Kidney tubule cell (primary cell): Measurements from ENCODE around the gene SLC44A5.
A peak's percentile ranks its signal among the peaks of the same experiment; 100 is the strongest.

Source experiments
- DNase-seq: peaks from one replicate; pipeline ENCODE4 v3.0.0-alpha.2; 2018; ENCODE audit warnings: low spot score

SLC44A5 gene

DNA sequence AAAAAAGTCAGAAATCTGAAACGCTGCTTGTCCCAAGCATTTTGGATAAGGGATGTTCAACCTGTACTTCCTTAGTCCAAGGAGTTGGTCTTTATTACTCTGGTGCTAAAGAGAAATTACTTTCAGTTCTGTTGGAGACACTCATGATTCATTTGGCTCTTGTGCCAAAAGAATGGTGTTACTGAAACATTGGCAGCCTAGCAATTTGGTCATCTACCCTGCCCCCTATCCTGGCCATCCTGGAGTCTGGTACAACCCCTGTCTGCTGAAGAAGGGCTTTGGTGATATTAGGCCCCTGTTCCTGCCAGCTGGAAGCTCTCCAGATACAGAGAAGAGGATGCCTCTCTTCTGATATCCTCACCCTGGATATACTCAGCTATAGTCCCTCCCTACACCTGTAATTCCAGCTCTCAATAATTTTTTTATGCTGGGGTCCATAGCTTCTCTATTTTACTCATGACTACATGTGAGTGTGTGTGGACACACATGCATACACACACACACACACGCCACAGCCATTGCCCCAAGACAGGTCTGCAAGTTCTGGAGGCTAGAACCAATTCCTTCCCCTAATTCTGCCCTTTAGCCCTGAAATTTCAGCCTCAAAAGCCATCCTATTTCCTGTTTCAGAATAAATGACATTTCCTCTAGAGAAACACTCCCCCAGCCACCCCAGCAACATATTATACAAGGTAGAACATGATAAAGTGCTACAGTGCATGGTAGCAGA is 436.7 kb downstream of the SLC44A5 start:
- DNase-seq = peak; percentile 10

DNA sequence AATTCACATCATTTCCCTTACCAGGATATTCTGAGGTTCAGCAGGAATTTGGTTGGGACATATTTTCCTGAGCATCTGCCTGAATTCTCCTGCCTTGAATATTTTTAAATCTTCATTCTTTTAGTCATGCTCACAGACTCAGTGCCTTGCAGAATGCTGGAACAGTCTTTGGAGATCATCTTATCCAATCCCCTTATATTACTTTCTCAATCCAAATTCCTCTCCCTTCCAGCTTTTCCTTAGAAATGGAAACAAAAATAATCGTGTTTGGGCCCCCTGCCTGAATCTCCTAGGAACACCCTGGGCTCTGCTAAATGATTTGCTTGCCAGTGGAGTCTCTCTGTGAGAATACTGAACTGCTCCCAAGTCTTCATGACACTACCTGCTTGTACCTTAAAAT is 438.4 kb downstream of the SLC44A5 start:
- no peak for DNase-seq

DNA sequence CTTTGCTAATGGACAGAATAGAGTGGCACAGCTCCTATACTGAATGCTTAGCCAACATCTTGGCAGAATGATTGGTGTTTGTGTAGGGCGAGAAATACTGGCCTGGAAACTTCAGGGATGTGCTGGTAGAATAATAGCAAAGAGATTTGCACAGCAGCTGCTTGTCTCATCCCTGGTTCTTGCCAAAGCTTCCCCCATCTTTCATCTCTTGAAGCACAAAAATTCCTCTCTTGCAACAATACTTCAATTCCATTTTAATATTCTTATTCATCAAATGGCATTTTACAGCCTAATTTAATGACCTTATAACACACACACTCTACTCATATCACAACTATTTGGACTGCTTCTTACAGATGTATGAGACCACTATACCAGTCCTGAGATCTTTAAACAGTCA is 439.0 kb downstream of the SLC44A5 start:
- DNase-seq = no peak

- no peak for DNase-seq
Measured at GRCh38 chr1:75170981-75171380, 439.9 kb downstream of the SLC44A5 start.

DNA sequence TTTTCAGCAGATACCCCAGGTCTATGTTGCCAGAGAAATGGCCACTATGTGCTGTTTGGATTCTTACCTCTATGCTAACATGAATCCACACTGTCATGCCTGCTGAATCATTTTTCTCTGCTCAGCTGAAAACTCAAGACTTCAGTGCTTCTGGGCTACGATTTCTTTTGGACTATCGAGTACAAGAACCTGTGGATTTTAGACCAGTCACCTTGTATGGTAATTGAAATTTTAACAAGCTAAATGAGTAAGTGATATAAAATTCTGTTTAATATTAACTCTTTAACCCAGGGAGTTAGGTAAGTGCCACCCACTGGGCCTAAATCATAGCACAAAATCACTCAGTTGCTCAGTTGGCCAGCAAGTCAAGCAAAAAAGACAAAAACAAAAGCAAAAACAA is 440.9 kb downstream of the SLC44A5 start:
- peak; percentile 72 for DNase-seq

DNA sequence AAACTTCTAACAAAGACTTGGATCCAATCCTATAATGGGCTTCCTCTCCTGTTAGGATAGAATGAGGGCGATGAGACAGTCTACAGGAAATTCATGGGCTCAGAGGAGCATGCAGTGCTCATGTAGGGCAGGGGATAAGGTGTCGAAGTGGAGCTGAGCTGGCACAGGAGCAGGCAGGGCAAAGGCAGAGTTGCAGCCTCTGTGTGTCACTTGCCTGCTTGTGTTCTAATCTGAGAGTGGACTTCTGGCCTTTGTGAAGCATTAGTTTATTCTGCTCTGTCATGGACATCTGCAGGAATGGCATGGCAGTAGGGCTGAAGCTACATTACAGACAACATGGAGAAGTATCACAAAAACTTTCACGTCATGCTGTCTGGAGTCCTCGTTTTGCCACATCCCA is 444.1 kb downstream of the SLC44A5 start:
- no peak for DNase-seq

- no peak for DNase-seq
Measured at GRCh38 chr1:75165264-75165663, 445.6 kb downstream of the SLC44A5 start.

- no peak for DNase-seq
Measured at GRCh38 chr1:75159154-75159553, 451.8 kb downstream of the SLC44A5 start.
